Measurements from ENCODE around the gene KLHL25. TPM values are rescaled to one million over a fixed set of nuclear protein-coding genes. Genes with fewer than 3 reads are reported as not detected.

The KLHL25 gene
- total RNA-seq, 1 donor from 2014 or later = 29.3 TPM

DNA sequence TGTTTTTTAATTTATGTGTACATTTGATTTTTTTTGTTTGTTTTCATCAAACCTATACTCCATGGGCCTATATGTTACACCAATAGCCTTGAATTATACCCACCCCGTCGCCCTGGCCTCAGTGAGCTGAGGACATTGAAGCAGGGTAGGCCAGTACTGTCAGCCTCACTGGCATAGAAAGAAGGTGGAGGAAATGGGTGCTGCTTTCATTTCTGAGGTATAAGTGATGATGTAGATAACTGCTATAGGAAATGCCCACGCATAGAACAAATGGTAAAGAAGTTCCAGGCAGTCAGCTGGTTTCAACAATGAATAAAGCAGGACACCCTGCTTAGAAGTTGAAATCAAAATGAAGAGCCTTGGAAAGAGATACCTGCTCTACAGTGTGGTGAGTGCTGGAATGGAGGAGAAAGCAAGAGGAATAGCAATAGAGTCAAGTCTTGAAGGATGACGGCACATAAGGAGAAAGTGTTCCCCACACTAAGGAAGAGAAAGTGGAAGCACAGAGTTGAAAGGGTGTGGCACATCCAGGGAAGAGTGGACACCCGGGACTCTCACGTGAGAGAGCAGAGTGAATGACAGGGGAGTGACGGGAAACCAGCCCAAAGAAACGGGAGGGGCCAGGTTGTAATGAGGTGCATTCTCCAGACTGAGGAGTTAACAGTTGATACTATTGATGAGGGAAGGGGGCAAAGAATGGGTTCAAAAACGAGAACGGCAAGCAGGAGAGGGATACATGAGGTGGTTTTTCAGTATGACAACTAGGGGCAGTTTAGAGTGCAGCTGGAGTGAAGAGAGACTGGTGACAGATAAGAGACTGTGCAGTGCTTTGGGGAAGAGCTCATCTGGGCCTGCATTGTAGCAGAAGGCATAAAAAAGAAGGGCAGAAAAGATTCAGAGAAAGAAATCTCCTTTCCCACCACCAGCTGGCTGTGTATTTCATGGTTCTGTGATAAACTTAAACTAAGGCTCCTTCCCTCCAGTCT, 70.5 kb downstream of the KLHL25 start:
- no peak for FAIRE-seq
- no peak for DNase-seq (ENCODE audit: low spot score in 2 of 2)

DNA sequence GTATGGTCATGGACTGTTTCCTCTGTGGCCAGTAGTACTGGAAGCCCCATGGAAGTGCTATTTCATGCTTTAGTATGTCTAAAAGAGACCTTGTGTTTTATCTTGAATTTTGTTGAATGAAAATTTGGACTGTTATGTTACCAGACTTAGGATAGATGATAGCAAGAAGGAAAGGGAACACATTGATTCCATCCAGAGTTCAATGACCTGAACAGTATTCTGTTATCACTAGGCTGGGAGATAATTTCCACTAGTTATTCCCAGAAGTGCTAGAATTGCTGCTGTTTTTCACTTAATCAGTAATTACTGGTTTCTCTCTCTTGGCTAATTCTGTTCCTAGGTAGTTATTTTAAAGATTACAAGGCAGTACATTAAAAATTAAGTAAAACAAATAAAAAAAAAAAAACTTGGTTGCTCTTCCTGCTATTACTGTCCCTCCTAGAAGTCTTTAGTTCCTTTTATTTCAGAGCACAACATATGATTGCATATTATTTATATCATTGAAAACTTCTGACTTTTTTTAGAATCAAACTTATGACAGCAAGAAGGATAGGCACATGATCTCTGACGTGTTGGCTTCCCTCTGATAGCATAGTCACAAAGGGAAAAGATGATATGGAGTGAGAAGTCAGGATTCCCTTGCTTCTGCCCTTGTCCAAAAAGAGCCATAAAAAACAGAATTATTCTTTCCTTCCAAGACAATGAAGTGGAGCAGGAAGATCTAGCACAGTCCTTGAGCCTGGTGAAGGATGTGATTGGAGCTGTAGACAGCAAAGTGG, 72.2 kb downstream of the KLHL25 start:
- DNase-seq (ENCODE audit: low spot score in 2 of 2) (no peak), FAIRE-seq (no peak)

DNA sequence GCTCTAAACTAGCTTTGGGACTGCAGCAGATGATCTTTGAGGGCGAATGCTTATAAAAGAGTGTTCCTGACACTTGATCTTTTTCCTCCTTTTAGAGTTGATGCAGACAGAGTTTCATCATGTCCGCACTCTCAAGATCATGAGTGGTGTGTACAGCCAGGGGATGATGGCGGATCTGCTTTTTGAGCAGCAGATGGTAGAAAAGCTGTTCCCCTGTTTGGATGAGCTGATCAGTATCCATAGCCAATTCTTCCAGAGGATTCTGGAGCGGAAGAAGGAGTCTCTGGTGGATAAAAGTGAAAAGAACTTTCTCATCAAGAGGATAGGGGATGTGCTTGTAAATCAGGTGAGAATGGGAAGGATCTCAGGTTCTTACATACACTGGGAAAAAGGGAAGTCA, 75.7 kb downstream of the KLHL25 start:
- FAIRE-seq (no peak), DNase-seq (ENCODE audit: low spot score in 2 of 2) (no peak)

DNA sequence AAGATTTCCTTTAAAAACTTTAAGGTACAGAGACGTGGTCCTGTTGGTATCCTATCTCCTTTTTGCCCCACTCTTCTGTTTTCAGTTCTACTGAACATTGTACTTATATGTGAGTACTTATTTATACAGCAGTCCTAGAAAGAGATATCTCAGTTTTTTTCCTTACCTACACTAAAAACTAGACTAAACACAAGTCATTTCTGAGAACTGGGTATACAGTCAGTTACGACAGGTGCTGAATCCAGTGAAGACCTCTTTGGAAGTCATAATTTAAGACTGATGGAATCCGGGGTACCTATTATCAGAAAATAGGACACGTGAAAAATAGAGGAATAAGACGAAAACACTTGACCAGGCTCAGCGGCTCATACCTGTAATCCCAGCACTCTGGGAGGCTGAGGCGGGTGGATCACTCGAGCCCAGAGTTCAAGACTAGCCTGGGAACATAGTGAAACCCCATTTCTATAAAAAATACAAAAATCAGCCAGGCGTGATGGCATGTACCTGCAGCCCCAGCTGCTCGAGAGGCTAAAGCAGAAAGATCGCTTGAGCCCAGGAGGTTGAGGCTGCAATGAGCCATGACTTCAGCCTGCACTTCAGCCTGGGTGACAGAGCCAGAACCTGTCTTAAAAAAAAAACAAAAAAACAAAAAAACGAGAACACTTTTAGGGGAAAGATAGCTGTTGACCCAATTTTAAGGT, 76.3 kb downstream of the KLHL25 start:
- FAIRE-seq (no peak), DNase-seq (ENCODE audit: low spot score in 2 of 2) (no peak)

DNA sequence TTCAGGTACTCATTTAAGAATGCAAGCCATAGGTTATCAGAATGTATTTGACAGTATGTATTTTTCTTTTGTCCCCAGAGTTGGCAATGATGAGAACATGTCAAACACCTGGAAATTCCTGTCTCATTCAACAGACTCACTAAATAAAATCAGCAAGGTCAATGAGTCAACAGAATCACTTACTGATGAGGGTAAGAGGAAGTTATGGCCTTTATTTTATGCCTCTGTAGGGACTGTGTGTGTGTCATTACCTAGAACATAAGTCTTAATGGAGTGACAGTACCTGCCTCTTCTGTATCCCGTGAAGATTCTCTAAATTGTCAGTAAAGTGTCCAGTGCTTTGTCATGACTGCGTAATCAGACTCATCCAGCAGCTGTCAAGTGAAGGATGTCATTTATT, 77.5 kb downstream of the KLHL25 start:
- FAIRE-seq = no peak
- DNase-seq (ENCODE audit: low spot score in 2 of 2) = no peak

DNA sequence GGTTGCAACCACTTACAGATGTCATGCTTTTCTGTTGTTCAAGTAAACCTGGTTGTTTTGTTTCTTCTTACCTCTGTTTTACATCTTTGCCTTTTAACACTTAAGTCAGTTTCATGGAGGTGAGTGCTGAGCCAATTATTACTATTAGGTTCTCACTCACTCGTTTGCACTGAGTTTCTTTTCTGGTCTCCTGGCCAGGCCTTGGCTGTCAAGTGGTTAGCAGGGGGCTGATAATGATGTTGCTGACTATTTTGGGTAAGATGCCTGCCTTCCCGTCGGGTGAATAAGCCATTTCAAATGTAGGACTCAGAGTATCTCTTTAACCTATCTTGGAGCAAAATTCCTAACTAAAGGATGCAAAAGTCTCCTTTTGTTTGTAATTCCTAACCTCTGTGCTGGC, 78.5 kb downstream of the KLHL25 start:
- DNase-seq (ENCODE audit: low spot score in 2 of 2) = no peak
- no peak for FAIRE-seq

DNA sequence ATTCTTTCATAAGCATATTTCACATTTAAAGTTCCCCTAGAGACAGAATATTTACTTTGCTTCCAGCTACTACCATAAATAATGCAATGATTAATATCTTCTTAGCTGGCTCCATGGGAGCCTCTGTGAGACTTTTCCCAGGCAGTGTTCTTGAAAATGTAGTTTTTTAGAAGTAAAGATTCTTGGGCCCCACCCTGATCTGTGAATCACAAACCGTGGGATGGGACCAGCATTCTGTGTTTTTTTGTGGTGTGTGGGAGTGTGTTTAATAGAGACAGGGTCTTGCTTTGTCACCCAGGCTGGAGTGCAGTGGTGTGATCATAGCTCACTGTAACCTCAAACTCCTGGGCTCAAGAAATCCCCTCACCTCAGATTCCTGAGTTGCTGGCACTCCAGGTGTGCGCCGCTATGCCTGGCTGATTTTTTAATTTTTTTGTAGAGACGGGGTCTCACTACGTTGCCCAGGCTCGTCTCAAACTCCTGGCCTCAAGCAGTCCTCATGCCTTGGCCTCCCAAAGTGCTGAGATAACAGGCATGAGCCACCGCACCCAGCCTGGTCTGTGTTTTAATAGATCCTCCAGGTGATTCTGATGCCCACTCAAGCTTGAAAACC, 83.0 kb downstream of the KLHL25 start:
- FAIRE-seq (no peak), DNase-seq (ENCODE audit: low spot score in 2 of 2) (no peak)

DNA sequence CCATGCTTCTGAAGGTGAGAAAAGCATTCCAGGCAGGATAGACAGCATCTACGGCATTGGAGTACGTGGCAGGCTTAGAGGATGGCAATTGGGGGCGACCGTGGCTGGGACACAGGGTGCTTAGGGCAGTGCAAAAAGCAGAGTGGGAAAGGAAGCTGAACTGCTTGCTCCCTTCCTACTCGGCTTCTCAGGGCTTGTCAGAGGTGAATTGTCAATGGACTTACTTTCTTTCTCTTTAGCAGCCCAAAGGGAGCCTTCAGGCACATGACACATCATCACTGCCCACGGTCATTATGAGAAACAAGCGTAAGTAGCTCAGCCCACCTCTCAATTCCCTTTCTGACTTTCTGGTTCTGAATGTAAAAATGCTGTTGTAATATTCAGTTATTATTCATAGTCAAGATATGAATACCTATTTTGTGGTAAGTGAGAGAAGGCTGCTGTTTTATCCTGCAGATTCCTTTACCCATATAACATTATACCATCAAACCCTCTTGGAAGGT, 84.3 kb downstream of the KLHL25 start:
- FAIRE-seq (no peak), DNase-seq (ENCODE audit: low spot score in 2 of 2) (no peak)

Small RNAs within 50 kb of the gene (small RNA-seq; reads per million reads assigned to genes)
- gene AC021739.1 = not detected
- gene MIR1276 = 1.7 reads per million, percentile 79 among the genes with 10 or more reads in this experiment
- not detected for gene MIR548AP
- not detected for gene RNU6-231P

Data from frontal cortex (tissue), 4 donors.